Stimulated activated CD8-positive, alpha-beta memory T cell treated with anti-CD3 and anti-CD28 coated beads, Interleukin-4, amount 100 ng/mL, for 48 hours (primary cell): ENCODE results near the gene SMC1A.
"Not testable (repeated sequence)": the region's sequence is repeated elsewhere in the genome, so short reads cannot be mapped to it uniquely, and the experiment has no call there.

Source experiments
- DNase-seq: peaks from one replicate; pipeline ENCODE4 v3.0.0-alpha.2; 2020

SMC1A gene

DNA sequence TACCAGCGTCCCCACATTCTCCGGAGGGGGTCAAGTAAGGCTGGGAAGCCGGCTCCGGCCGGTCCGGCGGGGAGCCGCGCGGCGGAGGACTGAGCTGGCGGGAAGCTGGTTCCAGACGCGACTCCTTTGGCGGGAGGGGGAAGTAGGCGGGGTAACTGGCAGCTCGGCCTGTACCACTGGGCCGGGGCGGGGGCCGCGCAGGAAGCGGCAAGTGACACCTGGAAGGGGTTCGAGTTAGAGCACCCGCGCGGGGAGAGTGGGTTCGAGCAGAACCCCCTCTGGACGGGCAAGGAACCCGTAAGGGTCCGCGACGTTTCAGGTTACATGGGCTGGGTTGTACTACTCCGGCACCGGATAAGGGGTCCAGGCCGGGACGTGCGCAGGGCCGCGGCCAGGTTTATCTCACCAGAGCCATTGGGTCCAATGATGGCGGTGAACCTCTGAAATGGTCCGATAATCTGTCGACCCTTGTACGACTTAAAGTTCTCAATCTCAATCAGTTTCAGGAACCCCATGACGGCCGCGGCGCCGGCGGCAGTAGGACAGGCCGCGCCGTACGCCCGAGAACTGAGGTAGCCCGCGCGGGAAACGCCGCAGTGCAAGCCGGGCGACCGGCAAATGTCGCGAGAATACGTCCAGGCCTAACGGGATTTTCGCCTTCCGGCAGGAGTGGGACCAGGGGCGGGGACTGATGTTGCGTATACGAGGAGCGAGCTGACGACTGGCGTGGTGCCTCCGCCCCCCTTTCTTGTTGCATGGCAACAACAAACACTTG is at the start of gene SMC1A:
SMC1A (minus strand) TSS at position 569 of the 775 bp plus-strand sequence; CDS start at position 515, 54 bp downstream.
- DNase-seq = peak; percentile 93

- no peak for DNase-seq
Observed at GRCh38 chrX:53471346-53471745, 48.9 kb upstream of the SMC1A start.

- DNase-seq = not testable (repeated sequence)
Observed at GRCh38 chrX:53468659-53469058, 46.2 kb upstream of the SMC1A start.

GRCh38 chrX:53458082-53458481 is 35.6 kb upstream of the SMC1A start:
- no peak for DNase-seq

- no peak for DNase-seq
Observed at GRCh38 chrX:53456254-53456653, 33.8 kb upstream of the SMC1A start.

- DNase-seq = no peak
Observed at GRCh38 chrX:53452812-53453211, 30.4 kb upstream of the SMC1A start.

DNA sequence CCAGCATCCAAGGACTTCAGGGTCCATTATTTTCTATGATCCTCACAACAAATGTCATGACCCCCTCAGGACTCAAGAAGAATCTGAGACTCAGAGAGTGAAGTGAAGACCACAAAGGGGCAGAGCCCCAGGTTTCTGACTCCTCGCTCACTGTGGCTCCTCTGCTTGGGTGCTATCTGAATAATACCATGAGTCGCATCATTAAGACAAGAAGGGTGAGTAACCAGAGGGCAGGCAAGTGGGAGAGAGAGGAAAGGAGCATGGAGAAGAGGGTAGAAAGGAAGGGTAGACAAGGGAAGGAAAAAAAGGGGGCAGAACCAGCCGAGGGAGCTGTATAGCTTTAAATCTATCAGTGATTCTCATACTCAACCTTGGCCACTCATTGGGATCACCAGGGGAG is 27.2 kb upstream of the SMC1A start:
- no peak for DNase-seq

GRCh38 chrX:53447441-53447840 is 25.0 kb upstream of the SMC1A start:
- no peak for DNase-seq

DNA sequence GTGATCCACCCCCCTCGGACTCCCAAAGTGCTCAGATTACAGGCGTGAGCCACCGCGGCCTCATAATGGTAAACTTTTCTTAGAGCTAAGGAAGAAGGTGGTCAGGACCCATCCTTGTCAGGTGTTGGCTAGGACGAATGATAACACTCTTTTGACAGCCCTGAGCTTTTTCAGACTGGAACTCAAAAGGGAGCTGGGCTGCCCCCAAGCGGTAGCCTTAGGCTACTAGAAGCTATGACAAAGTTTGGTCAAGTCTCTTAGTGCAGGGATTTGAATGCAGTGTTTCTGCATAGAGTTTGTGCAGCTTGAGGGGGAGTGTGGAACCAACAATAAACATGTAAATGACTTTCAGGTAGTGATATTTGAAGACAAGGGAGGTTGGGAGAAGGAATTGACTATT is 23.5 kb upstream of the SMC1A start:
- DNase-seq = peak; percentile 62

GRCh38 chrX:53442322-53442631 is 19.8 kb upstream of the SMC1A start:
- DNase-seq = no peak

- peak; percentile 83 for DNase-seq
Observed at GRCh38 chrX:53441531-53442321, 19.3 kb upstream of the SMC1A start.

- DNase-seq = peak; percentile 54
Observed at GRCh38 chrX:53440621-53441517, 18.4 kb upstream of the SMC1A start.

DNA sequence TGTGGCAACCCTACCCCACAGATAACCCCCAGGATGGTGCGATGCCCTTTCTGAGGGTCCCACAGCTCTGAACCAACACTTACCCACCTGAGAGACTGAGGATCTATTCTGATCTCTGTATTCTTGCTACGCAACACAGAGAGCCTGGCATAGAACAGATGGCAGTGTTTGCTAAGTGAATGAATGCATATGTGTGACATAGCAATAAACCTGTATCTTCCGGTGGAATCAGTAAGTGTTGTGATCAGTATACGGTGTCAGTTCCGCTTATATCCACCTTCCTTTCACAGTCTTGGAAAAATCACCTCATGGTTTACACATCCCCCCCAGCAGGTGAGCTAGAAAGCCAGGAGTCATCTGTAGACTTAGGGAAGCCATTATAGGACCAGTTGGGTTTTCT is 17.6 kb upstream of the SMC1A start:
- no peak for DNase-seq

DNA sequence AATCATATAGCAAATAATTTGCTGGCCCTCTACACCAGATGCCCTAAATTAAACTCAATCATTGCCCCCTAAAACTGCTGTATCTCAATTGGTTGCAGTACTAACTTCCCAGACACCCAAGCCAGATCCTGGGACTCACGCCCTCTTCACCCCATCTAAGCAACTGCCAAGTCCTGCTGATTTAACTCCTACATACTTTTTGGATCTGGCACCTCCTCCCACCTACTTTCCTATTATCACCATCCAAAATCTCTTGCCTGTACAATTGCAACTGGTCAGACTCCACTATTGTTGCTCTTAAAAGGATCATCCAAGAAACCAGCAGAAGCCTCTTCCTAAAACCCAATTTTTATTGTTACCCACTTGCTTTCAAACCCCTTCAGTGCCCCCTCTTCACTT is 16.4 kb upstream of the SMC1A start:
- no peak for DNase-seq

GRCh38 chrX:53438174-53438831 is 15.8 kb upstream of the SMC1A start:
- DNase-seq = no peak

DNA sequence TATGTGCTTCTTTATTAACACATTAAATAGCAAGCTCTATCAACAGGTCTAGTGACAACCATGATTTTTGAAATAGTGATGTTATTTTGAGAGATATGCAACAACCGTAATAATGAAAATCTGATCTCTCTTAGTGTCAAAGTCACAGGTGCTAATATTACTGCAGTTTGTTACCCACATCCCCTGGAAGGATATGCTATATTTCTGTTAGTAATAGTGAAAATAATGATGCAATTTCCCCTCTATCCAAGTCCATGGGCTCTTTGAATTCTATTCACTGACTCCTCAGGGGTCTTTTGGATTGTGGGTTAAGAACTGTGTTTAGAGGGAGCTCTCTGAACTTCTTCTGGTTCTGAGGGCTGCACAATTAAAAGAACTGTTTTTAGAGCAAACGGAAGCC is 14.8 kb upstream of the SMC1A start:
- no peak for DNase-seq

GRCh38 chrX:53435997-53436396 is 13.5 kb upstream of the SMC1A start:
- DNase-seq = peak; percentile 67

- DNase-seq = peak; percentile 88
Observed at GRCh38 chrX:53433651-53434639, 11.5 kb upstream of the SMC1A start, which contains the start of gene HSD17B10. TSS of gene HSD17B10 (minus strand) at chrX:53434370. CDS start at chrX:53434345, 25 bp downstream.

DNA sequence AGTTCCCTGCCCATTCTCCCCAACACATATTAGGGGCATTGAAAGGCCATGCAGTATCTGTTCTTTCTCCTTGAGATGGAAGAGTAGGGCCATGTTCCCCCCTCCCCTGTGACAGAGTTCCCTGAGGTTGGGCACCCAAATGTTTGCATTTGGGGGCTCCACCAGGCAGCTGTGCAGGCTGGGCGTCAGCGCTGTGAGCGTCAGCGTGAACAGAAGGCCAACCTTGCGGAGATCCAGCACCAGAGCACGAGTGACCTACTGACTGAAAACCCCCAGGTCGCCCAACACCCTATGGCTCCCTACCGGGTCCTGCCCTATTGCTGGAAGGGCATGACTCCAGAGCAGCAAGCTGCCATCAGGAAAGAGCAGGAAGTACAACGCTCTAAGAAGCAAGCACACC is 7.8 kb upstream of the SMC1A start:
- DNase-seq = no peak

- no peak for DNase-seq
Observed at GRCh38 chrX:53429755-53430154, 7.3 kb upstream of the SMC1A start.

- DNase-seq = no peak
Observed at GRCh38 chrX:53422861-53423306, 430 bp upstream of the SMC1A start, which contains the start of gene RIBC1. TSS of gene RIBC1 (plus strand) at chrX:53422873. CDS start at chrX:53426277, 3,404 bp downstream.
